Body of pancreas (tissue), 4 donors: ENCODE data around the gene NUDT22. TPM values are rescaled to one million over a fixed set of nuclear protein-coding genes. Genes with fewer than 3 reads are reported as not detected.
A peak's percentile ranks its signal among the peaks of the same experiment; 100 is the strongest.

Source experiments
- ATAC-seq: fragments of 150-250 bp; one replicate; pipeline ENCODE4 v1.9.1; 2016
- DNase-seq, 4 donors: peaks; one replicate each; pipeline ENCODE4 v3.0.0-alpha.2; 2019
- H3K27ac ChIP-seq, 4 donors: fragments of 200-600 bp; sonication (generic); 1 replicate in 3 of 4; 2 replicates in 1 of 4; pipeline versions ENCODE4 v1.5.1 to v1.6.1; 2016 to 2019; ENCODE audit warnings: mild to moderate bottlenecking in 1 of 4, mixed read lengths in 1 of 4, moderate library complexity in 1 of 4
- H3K27me3 ChIP-seq, 2 donors: fragments of 200-600 bp; sonication (generic); one replicate each; pipeline ENCODE4 v1.6.0; 2016; ENCODE audit warnings: mild to moderate bottlenecking in 1 of 2
- H3K36me3 ChIP-seq, 2 donors: fragments of 200-600 bp; sonication (generic); replicated peaks in 1 of 2; 2 replicates each; pipeline ENCODE4 v1.5.1; 2016; ENCODE audit warnings: low read depth in 2 of 2; ENCODE audit not compliant: insufficient read depth in 1 of 2
- H3K4me1 ChIP-seq: fragments of 200-600 bp; sonication (generic); one replicate; pipeline ENCODE4 v1.6.0; 2016
- H3K4me3 ChIP-seq, 2 donors: fragments of 200-600 bp; sonication (generic); 1 replicate in 1 of 2; 2 replicates in 1 of 2; pipeline ENCODE4 v1.5.1; 2016 to 2019
- H3K9me3 ChIP-seq, 3 donors: fragments of 200-600 bp; sonication (generic); 1 replicate in 2 of 3; 2 replicates in 1 of 3; pipeline ENCODE4 v1.5.1; 2016
- POLR2A ChIP-seq, 3 donors: fragments of 450-650 bp; IDR thresholded peaks; one replicate each; pipeline ENCODE4 v1.6.1; 2016; ENCODE audit warnings: antibody characterized with exemption in 3 of 3, mild to moderate bottlenecking in 2 of 3
- WGBS, 2 donors: methylation state at CpG; one replicate each; pipeline ENCODE4 v1.1.5; 2017; 5-methylcytosine and 5-hydroxymethylcytosine counted together
- intact Hi-C: fragments of 100-400 bp; cut with DNase I; formaldehyde crosslinking; loops from one replicate; pipeline ENCODE4 v1.15.1; 2023
- total RNA-seq, 2 donors: library from RNA; depleted of rRNA; stranded (reverse); fragments of >200 nt; gene quantifications; one replicate each; pipeline ENCODE4 v1.1.0, GENCODE V29; 2016
- TF ChIP-seq, protein P1 (sequence below), 7 experiments: fragments of 450-650 bp in 4 of 7; fragments of 200-600 bp in 3 of 7; sonication (generic) in 3 of 7; IDR thresholded peaks; one replicate each; pipeline ENCODE4 v1.5.1; 2016 to 2019; ENCODE audit warnings: antibody characterized with exemption in 7 of 7

Gene NUDT22
- total RNA-seq, 2 donors from 2014 or later: 45.9 to 73.5 TPM

DNA sequence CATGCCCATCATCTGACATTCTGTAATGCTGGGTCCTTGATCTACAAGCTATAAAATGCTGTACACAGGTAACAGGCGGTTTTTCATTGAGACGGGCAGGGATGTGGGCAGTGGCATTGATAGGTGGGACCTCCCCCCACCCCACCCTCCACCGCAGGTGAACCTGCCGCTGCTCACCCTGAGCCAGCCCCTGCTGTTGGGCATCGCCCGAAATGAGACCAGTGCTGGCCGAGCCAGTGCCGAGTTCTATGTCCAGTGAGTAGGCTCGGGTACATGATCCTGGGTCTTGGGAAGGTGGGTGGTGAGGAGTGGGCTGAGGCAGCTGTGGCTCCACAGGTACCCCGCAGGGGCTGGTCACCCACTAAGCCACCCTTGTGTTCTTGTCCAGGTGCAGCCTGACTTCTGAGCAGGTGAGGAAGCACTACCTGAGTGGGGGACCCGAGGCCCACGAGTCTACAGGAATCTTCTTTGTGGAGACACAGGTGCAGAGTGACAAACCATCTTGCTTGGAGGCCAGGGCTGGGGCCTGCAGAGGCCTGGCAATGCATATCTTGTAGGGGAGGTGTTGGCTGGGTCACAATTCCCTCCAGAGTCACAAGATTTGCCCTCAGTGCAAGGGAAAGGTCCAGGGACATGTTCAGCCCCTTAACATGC lies 3.1 kb downstream of the NUDT22 start:
- TF ChIP-seq POLR2A (IDR thresholded peaks at IDR 0.05): peak in 1 of 3 donors; percentile 6
- TF ChIP-seq, protein P1, sequence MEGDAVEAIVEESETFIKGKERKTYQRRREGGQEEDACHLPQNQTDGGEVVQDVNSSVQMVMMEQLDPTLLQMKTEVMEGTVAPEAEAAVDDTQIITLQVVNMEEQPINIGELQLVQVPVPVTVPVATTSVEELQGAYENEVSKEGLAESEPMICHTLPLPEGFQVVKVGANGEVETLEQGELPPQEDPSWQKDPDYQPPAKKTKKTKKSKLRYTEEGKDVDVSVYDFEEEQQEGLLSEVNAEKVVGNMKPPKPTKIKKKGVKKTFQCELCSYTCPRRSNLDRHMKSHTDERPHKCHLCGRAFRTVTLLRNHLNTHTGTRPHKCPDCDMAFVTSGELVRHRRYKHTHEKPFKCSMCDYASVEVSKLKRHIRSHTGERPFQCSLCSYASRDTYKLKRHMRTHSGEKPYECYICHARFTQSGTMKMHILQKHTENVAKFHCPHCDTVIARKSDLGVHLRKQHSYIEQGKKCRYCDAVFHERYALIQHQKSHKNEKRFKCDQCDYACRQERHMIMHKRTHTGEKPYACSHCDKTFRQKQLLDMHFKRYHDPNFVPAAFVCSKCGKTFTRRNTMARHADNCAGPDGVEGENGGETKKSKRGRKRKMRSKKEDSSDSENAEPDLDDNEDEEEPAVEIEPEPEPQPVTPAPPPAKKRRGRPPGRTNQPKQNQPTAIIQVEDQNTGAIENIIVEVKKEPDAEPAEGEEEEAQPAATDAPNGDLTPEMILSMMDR (IDR thresholded peaks at IDR 0.05): no peak
- Histone ChIP-seq H3K4me3 (no peak overlapping the region), H3K4me1 (peaks cover 77% of the 10 kb centered on the region), H3K36me3 (no peaks in the 10 kb centered on the region), H3K27ac (peak overlapping the region in 3 of 4 donors; percentile 85 to 97 (median 93)), H3K9me3 (no peaks in the 10 kb centered on the region), H3K27me3 (no peaks in the 10 kb centered on the region)
- no peak for ATAC-seq
- intact Hi-C loops: no loop called here
- WGBS, 2 donors: 33 to 64% methylated on average over 3 to 8 of the region's 12 CpGs
- DNase-seq: no peak

DNA sequence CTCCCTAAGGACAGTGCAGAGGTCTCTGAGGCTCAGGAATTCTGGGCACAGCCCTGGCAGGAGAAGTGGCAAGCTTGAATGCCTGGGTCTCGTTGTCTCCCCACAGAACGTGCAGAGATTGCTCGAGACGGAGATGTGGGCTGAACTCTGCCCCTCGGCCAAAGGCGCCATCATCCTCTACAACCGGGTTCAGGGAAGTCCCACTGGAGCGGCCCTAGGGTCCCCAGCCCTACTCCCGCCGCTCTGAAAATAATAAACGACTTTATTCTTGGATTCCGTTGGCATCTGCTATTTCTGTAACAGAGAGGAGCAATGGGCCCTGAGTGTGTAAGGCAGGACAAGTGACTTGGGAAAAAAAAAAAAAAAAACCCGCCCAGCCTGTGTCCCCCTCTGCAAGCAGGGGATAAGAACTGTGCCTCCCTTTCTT lies 3.7 kb downstream of the NUDT22 start:
- peak overlapping the region; percentile 85 to 97 (median 92) for H3K27ac ChIP-seq
- H3K4me1 ChIP-seq: peaks cover 75% of the 10 kb centered on the region
- H3K27me3 ChIP-seq: no peaks in the 10 kb centered on the region
- intact Hi-C loops: no loop called here
- H3K9me3 ChIP-seq: no peaks in the 10 kb centered on the region
- ATAC-seq (no peak), DNase-seq (no peak)
- WGBS, 2 donors: 35 to 43% methylated on average over 13 of the region's 13 CpGs
- TF ChIP-seq POLR2A (IDR thresholded peaks at IDR 0.05): no peak
- TF ChIP-seq, protein P1 (IDR thresholded peaks at IDR 0.05): no peak
- peak overlapping the region in 1 of 2 donors; percentile 32 for H3K4me3 ChIP-seq
- no peaks in the 10 kb centered on the region for H3K36me3 ChIP-seq

DNA sequence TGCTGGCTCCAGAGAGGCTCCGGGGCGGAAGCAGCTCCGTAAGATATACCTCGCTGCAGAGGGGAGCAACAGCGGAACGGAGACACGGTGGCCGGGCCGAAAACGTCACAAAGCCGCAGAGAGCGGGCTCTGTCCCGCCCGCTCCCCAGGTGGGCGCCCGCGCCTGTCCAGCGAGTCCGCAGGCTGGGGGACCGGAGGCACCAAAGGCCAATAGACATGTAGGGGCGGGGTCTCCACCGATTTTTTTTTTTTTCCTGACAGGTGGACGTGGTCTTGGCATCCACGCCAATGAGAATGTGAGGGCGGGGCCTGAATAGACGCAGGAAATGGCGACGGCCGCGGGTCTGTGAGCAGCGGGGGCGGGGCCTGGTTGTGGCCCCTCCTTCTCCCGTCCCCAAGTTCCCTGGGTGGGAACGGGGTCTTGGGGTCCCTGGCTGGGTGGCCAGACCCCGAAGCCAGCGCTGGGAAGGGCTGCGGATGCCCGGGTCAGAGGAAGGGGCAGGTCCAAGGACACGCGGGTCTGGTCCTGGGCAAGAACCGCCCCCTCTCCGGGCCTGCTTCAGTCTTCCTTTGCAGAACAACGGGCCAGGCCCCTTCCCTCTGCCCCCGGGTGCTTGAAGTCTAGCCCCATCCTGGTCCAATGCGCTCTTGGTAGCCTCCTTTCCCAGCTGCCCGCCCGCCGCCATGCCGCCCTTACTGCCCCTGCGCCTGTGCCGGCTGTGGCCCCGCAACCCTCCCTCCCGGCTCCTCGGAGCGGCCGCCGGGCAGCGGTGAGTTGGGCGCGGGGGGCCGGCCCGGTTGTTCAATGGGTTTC lies 4.3 kb downstream of the NUDT22 start, which contains the start of gene DNAJC4:
DNAJC4 (plus strand) TSS at position 378 of the 814 bp plus-strand sequence; CDS start at position 685, 307 bp downstream.
- intact Hi-C loops: no loop called here
- peak; percentile 67 for ATAC-seq
- peak within 1 kb of the TSS; percentile 85 to 97 (median 92) for H3K27ac ChIP-seq
- H3K4me1 ChIP-seq: peaks cover 74% of the 10 kb centered on the region
- H3K4me3 ChIP-seq: peak within 1 kb of the TSS; percentile 23 to 32
- DNase-seq: peak; percentile 93 to 98 (median 96)
- H3K27me3 ChIP-seq: no peaks in the 10 kb centered on the region
- H3K36me3 ChIP-seq: no peaks in the 10 kb centered on the region
- H3K9me3 ChIP-seq: no peaks in the 10 kb centered on the region
- 0% methylated on average over 23 to 62 of the region's 62 CpGs for WGBS, 2 donors
- TF ChIP-seq, protein P1 (IDR thresholded peaks at IDR 0.05): no peak
- TF ChIP-seq POLR2A (IDR thresholded peaks at IDR 0.05): peak in 2 of 3 donors; percentile 67

DNA sequence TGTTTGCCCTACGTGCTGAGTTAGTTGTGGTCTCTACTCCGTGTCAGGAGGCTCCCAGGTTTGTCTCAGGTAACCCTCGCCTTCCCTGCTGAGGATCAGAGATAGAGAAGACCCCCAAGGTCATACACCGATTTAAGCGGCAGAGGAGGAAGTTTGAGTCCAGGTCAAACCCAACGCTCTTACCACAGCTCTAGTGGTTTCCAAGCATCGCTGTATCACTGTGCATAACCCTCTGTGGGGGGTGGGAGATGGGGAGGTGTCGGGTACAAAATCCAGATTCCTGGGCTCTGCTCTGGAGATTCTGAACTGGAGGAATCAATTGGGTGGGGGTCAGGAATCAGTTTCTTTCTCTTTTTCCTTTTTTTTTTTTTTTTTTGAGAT lies 4.9 kb downstream of the NUDT22 start:
- WGBS, 2 donors: 4 to 5% methylated on average over 8 of the region's 8 CpGs
- no peak for TF ChIP-seq POLR2A (IDR thresholded peaks at IDR 0.05)
- TF ChIP-seq, protein P1 (IDR thresholded peaks at IDR 0.05): no peak
- DNase-seq: no peak
- peak overlapping the region; percentile 23 to 32 for H3K4me3 ChIP-seq
- no peaks in the 10 kb centered on the region for H3K36me3 ChIP-seq
- peak overlapping the region; percentile 85 to 97 (median 92) for H3K27ac ChIP-seq
- H3K9me3 ChIP-seq: no peaks in the 10 kb centered on the region
- H3K4me1 ChIP-seq: peaks cover 77% of the 10 kb centered on the region
- no peaks in the 10 kb centered on the region for H3K27me3 ChIP-seq
- ATAC-seq: no peak
- intact Hi-C loops: no loop called here
